Suppressor macrophage treated with lipopolysaccharide for 4 hours (primary cell): ENCODE data around the gene GORASP1.

Experiments
- DNase-seq: peaks from one replicate; pipeline ENCODE4 v3.0.0-alpha.2; 2020

GORASP1 gene

DNA sequence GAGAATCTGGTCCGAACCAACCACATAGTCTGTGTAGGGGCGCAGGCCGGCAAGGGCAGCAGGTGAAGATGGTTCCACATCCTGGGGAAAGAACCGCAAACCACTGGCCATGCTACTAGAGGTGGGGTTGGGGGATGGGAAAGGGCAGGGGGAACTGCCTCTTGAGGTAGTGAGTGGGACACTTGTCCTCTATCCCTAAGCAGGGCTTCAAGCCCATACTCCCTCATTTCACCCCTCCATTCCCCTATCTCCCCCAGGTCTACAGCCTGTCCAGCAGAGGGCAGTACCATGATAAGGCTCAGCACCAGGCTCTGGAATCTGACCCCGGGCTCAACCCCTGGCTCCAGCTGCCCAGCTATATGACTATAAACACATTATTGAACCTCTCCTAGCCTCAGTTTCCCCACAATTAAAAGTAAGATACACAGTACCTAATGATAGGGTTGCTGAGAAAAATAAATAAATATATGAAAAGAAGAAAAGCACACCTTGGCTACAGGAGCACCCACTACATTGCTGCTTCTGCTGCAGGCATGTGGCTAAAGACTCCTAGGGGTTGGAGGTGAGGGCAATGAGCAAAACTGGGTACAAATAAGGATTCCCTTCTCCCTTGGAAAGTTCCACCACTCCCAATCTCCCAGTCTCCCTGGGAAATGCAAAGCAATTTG, 6.3 kb downstream of the GORASP1 start:
- DNase-seq = peak; percentile 61

DNA sequence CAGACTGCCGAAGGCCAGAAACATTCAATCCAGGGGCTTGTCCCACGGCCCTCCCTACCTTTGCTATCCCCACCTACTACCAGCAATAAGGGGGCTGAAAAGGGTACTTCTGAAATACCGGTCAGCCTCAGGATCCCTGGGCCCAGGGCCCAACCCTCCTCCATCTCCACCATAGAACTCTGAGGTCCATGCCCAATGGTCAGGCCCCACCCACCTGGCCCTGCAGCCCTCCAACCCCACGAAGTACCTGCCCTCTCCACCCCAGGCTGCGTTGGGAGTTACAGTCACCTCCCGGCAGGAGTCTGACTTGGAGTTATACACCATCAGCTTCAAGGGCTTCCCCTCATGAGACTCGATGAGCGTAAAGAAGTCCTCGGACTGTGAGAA, 6.9 kb downstream of the GORASP1 start:
- DNase-seq = no peak

DNA sequence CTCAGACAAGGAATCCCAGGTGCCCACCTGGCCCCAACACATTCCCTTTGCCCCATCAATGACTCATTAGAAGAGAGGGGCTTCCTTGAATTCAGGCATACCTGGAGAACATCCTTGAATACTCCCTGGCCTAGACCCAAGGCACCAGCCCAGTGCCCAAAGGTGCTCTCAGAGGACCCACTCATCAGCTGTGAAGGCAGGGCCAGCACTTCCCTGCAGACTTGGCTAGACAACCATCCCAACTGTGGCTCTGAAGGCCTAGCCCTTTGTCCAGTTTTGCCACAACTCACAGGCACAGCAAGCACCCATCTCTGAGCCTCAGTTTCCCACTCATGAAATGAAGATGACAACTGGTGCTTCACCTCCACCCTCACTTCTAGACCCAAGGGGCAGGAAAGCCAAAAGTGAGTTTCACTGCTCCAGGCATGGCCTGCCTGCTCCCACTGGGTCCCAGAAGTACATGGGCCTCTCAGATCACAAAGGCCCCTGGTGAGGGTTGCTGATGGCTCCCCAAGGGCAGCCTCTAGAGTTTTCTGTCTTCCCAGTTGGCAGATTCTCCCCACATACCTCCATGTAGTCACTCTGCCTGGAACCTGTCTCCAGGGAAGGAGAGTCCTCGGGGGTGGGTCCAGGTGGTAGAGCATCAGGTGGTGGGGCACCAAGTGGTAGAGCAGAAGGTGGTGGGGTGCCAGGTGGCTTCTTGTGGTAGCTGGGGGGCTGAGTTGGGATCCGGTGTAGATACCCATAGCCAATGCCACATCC, 7.5 kb downstream of the GORASP1 start:
- DNase-seq = no peak

DNA sequence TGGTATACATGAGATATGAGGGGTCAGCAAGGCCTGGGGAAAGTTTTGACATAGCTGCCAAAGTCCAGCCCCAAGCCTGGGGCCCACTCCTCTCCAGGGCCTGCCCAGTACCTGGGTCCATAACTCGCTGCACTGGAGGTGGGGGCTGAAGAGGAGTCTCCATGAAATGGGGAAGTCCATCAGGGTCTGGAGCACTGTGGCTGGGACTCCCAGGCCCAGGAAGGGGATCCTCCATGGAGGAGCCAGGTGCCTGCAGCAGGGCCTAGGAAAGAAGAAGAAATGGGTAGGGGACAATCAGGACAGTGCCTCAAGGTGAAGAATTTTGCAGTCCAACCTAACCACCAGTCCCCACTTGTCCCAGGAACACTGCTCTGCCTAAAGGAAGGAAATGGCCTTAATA, 8.2 kb downstream of the GORASP1 start:
- DNase-seq = no peak

DNA sequence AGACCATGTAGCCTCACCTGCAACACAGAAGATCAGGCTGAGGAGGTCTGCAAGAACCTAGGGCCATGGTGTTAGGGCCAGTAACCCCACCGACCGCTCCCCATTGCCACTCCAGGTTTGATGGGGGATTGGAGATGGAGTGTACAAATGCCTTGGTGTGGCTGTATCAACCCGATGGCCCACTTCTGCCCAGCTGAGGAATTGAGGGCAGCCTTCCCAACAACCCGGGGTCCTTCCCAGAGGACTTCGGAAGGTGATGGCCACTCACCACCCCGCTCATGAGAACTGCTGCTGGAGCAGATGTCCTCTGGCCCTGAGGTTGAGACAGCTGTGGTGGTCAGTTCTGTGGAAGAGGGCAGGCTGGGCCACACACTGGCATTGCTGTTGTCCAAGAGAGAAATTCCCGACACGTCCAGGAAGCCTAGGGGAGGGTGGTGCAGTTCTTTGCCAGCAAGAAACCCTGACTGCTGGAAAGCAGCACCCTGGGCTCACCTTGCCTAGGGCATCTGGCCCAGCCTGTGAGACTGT, 8.9 kb downstream of the GORASP1 start:
- no peak for DNase-seq

GRCh38 chr3:39097716-39098472, 9.5 kb downstream of the GORASP1 start:
- no peak for DNase-seq

DNA sequence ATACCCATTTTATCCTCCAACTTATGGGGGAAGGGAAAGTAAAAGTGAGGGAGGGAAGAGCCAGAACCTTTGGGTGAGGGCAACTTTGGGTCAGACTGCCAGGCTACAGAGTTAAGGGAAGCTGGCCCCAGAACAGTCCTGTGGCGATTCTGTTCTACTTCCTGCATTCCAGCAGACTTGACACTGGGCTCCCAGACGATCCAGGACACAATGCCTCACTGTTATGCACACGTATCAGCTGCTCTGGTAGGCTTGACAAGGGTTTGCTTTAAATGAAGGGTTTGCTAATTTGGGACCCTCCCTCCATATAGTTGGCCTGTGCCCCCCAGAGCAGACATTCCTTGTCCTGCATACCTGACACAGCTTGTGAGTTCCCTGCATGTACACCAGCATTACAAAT, 10.7 kb downstream of the GORASP1 start:
- DNase-seq = no peak

DNA sequence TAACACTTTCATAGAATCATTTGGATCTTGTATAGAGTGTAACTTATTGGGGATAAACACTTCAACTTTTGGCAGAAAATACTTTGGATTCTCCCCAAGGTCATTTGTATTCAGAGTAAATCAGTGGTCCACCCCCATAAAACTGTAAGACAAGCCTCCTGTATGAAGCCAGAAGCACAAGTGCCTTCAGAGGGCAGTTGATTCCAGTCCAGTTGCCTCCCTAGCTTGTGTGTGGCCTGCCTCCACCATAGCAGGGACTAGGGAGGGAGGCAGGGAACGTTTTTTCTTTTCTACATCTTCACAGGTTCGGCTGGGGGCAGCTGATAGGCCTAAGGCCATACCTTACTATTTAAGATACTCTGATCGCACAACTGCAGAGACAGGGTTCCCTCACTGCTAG, 11.6 kb downstream of the GORASP1 start:
- no peak for DNase-seq

- no peak for DNase-seq
These were observed 12.4 kb downstream of the GORASP1 start for GRCh38 chr3:39094851-39095677.

DNA sequence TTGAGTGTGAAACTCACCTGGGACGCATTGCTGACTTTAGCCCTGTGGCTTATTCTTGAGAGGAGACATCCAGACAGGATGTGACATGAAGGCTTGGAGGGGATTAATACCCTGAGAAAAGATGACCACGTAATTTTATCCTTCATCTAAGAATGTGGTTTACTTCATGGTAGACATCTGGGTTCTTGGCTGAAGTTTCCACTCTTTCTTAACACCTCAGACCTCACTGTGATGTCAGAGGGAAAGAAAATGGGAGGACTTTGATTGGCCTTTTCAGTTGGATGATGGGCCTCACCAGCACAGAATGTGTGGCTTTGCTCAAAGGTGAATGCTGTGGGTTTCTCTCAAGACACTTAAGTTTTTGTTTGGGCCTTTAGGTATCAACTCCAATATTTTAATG, 16.5 kb downstream of the GORASP1 start:
- DNase-seq = no peak

DNA sequence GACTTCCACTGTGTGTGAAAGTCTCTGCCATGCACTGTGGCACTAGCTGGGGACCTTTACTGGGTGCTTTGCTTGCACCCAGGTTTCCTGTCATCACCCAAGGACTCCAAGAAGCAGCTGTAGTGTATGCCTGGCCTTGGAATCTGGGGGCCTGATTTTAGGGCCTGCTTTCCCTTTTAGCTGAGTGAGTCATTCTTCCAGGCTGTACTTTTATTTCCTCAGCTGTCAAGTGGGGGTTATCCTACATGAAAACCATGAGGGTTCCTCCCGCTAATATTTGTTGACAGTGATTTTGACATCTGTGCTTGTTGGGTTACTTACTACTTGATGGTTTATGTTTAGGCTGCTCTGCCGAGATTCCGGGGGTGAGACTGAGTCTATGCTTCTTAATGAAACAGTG, 18.5 kb downstream of the GORASP1 start:
- no peak for DNase-seq

- no peak for DNase-seq
These were observed 19.0 kb downstream of the GORASP1 start for GRCh38 chr3:39088456-39088855.

GRCh38 chr3:39086144-39086543, 21.3 kb downstream of the GORASP1 start:
- no peak for DNase-seq

- DNase-seq = peak; percentile 49
These were observed 24.6 kb downstream of the GORASP1 start for GRCh38 chr3:39082666-39083313.

DNA sequence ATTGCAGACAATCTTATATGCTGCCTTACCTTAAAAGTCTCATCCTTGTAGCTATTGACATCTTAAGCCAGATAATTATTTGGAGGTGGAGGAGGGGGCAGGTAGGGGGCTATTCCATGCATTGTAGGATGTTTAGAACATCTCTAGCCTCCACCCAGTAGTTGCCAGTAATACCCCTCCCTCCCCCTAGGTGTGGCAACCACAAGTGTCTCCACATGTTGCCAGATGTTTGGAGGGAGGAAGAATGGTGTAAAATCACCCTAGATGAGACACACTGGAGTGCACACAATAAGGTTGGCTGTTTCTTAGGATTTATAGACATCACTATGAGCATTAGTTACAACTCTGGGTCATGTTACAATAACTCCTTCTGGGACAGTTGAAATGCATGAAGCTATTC, 27.4 kb downstream of the GORASP1 start:
- DNase-seq = no peak

GRCh38 chr3:39079530-39079929, 27.9 kb downstream of the GORASP1 start:
- DNase-seq = no peak

- no peak for DNase-seq
These were observed 31.5 kb downstream of the GORASP1 start for GRCh38 chr3:39075910-39076309.

DNA sequence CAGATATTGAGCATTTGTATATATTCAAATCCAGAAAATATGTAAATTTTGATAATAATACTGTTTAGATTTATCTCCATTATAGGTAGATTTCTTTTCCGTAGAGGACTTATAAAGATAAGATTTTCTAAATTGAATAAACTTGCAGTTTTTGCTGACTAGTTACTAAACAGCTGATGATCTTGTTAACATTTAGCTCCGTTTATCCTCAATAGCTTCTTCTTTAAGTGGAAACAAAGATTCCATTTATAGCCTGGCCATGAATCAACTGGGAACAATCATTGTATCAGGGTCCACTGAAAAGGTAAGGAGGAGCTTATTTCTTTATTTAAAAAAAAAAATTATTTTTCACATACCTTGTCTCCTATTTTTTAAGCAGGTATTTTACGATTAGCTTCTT, 38.9 kb downstream of the GORASP1 start:
- no peak for DNase-seq

- DNase-seq = no peak
These were observed 40.1 kb downstream of the GORASP1 start for GRCh38 chr3:39067286-39067685.

DNA sequence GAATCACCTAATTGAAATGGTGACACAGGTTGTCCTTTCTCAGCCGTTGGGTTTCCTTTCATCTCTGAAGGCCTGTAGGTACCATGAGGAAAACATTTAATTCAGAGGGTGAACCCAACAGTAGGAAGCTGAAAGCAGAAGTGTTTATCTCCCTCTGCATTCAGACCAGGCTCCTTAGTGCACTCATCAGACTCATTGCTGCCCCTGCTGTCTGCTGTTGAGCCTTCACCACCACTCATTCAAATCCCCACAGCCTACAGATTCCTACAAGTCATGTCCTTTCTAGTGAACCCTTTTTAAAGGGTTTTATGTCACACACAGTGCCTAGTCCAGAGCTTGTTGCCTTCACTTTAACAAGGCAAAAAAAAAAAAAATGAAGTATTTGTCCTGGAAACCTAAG, 42.2 kb downstream of the GORASP1 start:
- DNase-seq = peak; percentile 61

- DNase-seq = no peak
These were observed 42.8 kb downstream of the GORASP1 start for GRCh38 chr3:39064646-39065045.

GRCh38 chr3:39063143-39063542, 44.3 kb downstream of the GORASP1 start:
- DNase-seq = no peak
